MM.1S (cell line): Measurements from ENCODE around the gene SEMA3E.

Experiments
- DNase-seq: peaks from one replicate; pipeline ENCODE4 v3.0.0-alpha.2; 2015
- H2AFZ ChIP-seq: fragments of 300-600 bp; sonication (generic); 2 replicates; pipeline ENCODE4 v1.6.0; 2016; ENCODE audit warnings: antibody characterized with exemption, low read length
- H3F3A ChIP-seq: fragments of 300-600 bp; sonication (generic); 2 replicates; pipeline ENCODE4 v1.6.1; 2016; ENCODE audit warnings: mild to moderate bottlenecking, antibody characterized with exemption, low read length, moderate library complexity, mixed read lengths; ENCODE audit not compliant: insufficient read depth
- H3K27ac ChIP-seq: fragments of 300-600 bp; sonication (generic); 2 replicates; pipeline ENCODE4 v1.5.1; 2016; ENCODE audit warnings: mild to moderate bottlenecking, low read length
- H3K27me3 ChIP-seq: fragments of 300-600 bp; sonication (generic); replicated peaks from 2 replicates; pipeline ENCODE4 v1.6.0; 2016; ENCODE audit warnings: low read length; ENCODE audit not compliant: insufficient read depth
- H3K36me3 ChIP-seq: fragments of 300-600 bp; sonication (generic); replicated peaks from 2 replicates; pipeline ENCODE4 v1.6.1; 2016; ENCODE audit warnings: mild to moderate bottlenecking, low read length, mixed read lengths; ENCODE audit not compliant: insufficient read depth
- H3K4me1 ChIP-seq: fragments of 300-600 bp; sonication (generic); 2 replicates; pipeline ENCODE4 v1.6.1; 2016; ENCODE audit warnings: low read length, mixed read lengths
- H3K4me2 ChIP-seq: fragments of 300-600 bp; sonication (generic); 2 replicates; pipeline ENCODE4 v1.6.0; 2016; ENCODE audit warnings: low read depth, low read length
- H3K4me3 ChIP-seq: fragments of 300-600 bp; sonication (generic); 2 replicates; pipeline ENCODE4 v1.5.1; 2016; ENCODE audit warnings: low read length, mixed read lengths
- H3K79me2 ChIP-seq: fragments of 300-600 bp; sonication (generic); 2 replicates; pipeline ENCODE4 v1.6.1; 2016; ENCODE audit warnings: mixed run types, low read length, mixed read lengths
- H3K9ac ChIP-seq: fragments of 300-600 bp; sonication (generic); 2 replicates; pipeline ENCODE4 v1.6.1; 2016; ENCODE audit warnings: low read length, mixed read lengths
- H3K9me2 ChIP-seq: fragments of 300-600 bp; sonication (generic); replicated peaks from 2 replicates; pipeline ENCODE4 v1.6.1; 2016; ENCODE audit warnings: mild to moderate bottlenecking, low read length, mixed read lengths; ENCODE audit not compliant: insufficient read depth
- H3K9me3 ChIP-seq: fragments of 300-600 bp; sonication (generic); replicated peaks from 2 replicates; pipeline ENCODE4 v1.6.1; 2016; ENCODE audit warnings: mild to moderate bottlenecking, low read length, mixed read lengths; ENCODE audit not compliant: insufficient read depth
- H4K20me1 ChIP-seq: fragments of 300-600 bp; sonication (generic); 2 replicates; pipeline ENCODE4 v1.6.1; 2016; ENCODE audit warnings: mild to moderate bottlenecking, low read length, moderate library complexity, mixed read lengths; ENCODE audit not compliant: insufficient read depth
- EZH2 ChIP-seq: fragments of 300-600 bp; sonication (generic); optimal IDR thresholded peaks from 2 replicates; pipeline ENCODE3; 2017; ENCODE audit warnings: low read depth, mild to moderate bottlenecking, antibody characterized with exemption, low read length, mixed read lengths
- EZH2phosphoT487 ChIP-seq: fragments of 300-600 bp; sonication (generic); IDR thresholded peaks from 2 replicates; pipeline ENCODE4 v1.6.1; 2018; ENCODE audit warnings: antibody characterized with exemption, low read length
- TF ChIP-seq, protein P1 (sequence below): fragments of 300-600 bp; sonication (generic); IDR thresholded peaks from 2 replicates; pipeline ENCODE4 v1.5.1; 2016; ENCODE audit warnings: antibody characterized with exemption, low read length, mixed read lengths

Gene SEMA3E

DNA sequence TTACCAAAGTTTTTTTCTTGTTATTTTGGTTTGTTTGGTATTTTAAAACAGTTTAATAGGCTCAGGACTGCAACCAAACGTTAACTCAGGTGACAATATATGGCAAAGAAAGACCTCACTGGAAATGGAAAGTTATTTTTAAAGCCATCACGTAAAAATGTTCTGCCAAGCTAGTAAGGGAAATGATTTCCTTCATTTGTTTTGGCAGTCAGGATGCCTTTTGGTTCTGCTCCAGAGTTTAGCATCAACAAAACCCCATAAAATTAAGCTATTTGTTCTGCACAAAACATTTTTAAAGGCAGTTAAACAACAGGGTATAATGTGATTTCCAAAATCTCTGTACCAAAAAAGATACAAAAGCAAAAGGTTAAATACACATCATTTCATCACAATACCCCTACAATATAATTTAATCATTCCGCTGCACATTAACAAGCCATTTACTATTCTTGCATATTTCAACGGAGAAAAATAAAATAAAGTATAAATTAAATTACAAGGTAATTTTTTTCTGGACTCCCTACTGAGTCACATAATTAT lies 172.4 kb downstream of the SEMA3E start:
- no peaks in the 10 kb centered on the region for H4K20me1 ChIP-seq
- no peaks in the 10 kb centered on the region for H3K79me2 ChIP-seq
- no peaks in the 10 kb centered on the region for H3K9me2 ChIP-seq
- H2AFZ ChIP-seq, result no peak overlapping the region
- TF ChIP-seq EZH2 (no peak), EZH2phosphoT487 (no peak)
- TF ChIP-seq, protein P1, sequence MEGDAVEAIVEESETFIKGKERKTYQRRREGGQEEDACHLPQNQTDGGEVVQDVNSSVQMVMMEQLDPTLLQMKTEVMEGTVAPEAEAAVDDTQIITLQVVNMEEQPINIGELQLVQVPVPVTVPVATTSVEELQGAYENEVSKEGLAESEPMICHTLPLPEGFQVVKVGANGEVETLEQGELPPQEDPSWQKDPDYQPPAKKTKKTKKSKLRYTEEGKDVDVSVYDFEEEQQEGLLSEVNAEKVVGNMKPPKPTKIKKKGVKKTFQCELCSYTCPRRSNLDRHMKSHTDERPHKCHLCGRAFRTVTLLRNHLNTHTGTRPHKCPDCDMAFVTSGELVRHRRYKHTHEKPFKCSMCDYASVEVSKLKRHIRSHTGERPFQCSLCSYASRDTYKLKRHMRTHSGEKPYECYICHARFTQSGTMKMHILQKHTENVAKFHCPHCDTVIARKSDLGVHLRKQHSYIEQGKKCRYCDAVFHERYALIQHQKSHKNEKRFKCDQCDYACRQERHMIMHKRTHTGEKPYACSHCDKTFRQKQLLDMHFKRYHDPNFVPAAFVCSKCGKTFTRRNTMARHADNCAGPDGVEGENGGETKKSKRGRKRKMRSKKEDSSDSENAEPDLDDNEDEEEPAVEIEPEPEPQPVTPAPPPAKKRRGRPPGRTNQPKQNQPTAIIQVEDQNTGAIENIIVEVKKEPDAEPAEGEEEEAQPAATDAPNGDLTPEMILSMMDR, result no peak
- no peaks in the 10 kb centered on the region for H3K9me3 ChIP-seq
- no peaks in the 10 kb centered on the region; the same call in 1 of the 2 replicates for H3F3A ChIP-seq
- H3K4me1 ChIP-seq, result no peaks in the 10 kb centered on the region
- H3K36me3 ChIP-seq, result no peaks in the 10 kb centered on the region
- H3K27ac ChIP-seq, result no peak overlapping the region
- no peak overlapping the region for H3K4me2 ChIP-seq
- no peak for DNase-seq
- no peak overlapping the region for H3K4me3 ChIP-seq
- no peak overlapping the region for H3K9ac ChIP-seq
- no peaks in the 10 kb centered on the region for H3K27me3 ChIP-seq

DNA sequence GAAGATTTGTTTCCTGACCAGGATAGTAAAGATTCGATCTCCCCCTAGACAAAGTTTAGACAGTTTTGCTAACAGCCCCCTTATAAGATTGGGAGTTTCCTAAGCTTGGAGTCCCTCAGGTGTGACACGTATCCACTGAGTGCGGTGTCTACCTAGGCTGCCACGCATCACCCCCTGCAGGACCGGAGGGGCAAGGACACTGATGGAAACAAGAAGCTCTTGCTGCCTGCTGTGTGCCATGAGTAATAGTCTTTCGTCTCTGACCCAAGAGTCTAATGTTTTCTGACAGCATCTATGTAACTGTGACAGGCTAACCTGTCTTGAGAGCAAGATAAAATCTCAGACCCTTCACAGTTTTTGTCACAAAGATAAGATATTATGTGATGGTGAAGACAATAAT lies 173.5 kb downstream of the SEMA3E start:
- Histone ChIP-seq H2AFZ (no peak overlapping the region), H3K4me3 (no peak overlapping the region), H3K9me3 (no peaks in the 10 kb centered on the region), H3K9ac (no peak overlapping the region), H3K27ac (no peak overlapping the region), H3K4me1 (no peaks in the 10 kb centered on the region), H3F3A (no peaks in the 10 kb centered on the region), H3K36me3 (no peaks in the 10 kb centered on the region), H3K27me3 (no peaks in the 10 kb centered on the region), H4K20me1 (no peaks in the 10 kb centered on the region), H3K79me2 (no peaks in the 10 kb centered on the region), H3K4me2 (no peak overlapping the region), H3K9me2 (no peaks in the 10 kb centered on the region)
- TF ChIP-seq EZH2phosphoT487, result no peak
- TF ChIP-seq, protein P1, result no peak
- no peak for TF ChIP-seq EZH2
- DNase-seq, result no peak

- no peaks in the 10 kb centered on the region for H4K20me1 ChIP-seq
- H3K27me3 ChIP-seq, result no peaks in the 10 kb centered on the region
- H3K36me3 ChIP-seq, result no peaks in the 10 kb centered on the region
- TF ChIP-seq EZH2 (no peak), EZH2phosphoT487 (no peak)
- TF ChIP-seq, protein P1, result no peak
- DNase-seq, result no peak
- H3K79me2 ChIP-seq, result no peaks in the 10 kb centered on the region
- H3K9ac ChIP-seq, result no peak overlapping the region
- no peaks in the 10 kb centered on the region; the same call in 1 of the 2 replicates for H3K4me1 ChIP-seq
- H3K4me2 ChIP-seq, result no peak overlapping the region
- H2AFZ ChIP-seq, result no peak overlapping the region
- H3K4me3 ChIP-seq, result no peak overlapping the region
- H3K9me2 ChIP-seq, result no peaks in the 10 kb centered on the region
- H3K27ac ChIP-seq, result no peak overlapping the region
- H3K9me3 ChIP-seq, result no peaks in the 10 kb centered on the region
- H3F3A ChIP-seq, result peaks cover 5% of the 10 kb centered on the region; the same call in 1 of the 2 replicates
Observed at GRCh38 chr7:83472376-83472775, 176.6 kb downstream of the SEMA3E start.
